ENCODE data around the gene ADTRP. TPM values are rescaled to one million over a fixed set of nuclear protein-coding genes. Genes with fewer than 3 reads are reported as not detected.

Gene ADTRP
- total and polyA plus RNA-seq, 2 of the 13 experiments (the other 11 are each of a cell fraction or from before 2014, with no cell fraction given): not detected

DNA sequence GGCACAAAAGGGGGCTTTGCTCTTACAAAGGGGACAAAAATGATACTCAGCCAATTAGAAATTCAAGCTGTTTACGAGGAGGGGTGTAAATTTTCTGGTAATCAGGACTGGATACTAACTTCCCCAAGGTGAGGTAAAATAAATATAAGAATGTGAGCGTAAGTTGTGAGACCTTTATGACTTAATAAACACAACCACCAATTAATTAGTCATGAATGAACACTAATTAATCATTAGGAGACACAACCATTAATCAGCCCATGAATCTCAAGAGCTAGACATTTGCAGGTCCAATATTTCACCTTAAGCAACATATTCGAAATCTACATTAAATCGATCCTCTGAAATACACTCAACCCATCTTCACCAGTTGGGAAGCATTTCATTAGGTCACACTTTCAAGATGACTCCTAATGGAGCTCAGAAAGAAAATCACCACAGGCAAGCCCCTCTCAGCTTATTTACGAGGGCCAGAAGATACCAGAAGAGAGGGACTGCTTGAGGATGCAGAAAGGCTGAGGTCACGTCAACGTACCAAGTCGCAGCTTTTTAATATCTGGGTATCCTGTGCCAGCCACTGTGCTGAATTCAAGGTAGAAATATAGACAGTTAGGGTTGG, 2.7 kb downstream of the ADTRP start:
- Histone ChIP-seq H3K27ac (ENCODE audit: extremely low read length, insufficient read depth, low read length) (no peak overlapping the region), H3K9me3 (ENCODE audit: low read length) (no peaks in the 10 kb centered on the region), H3K36me3 (replicated peaks in 1 of 2; ENCODE audit: control insufficient read depth in 1 of 2, insufficient read depth in 2 of 2, low read length in 2 of 2) (no peaks in the 10 kb centered on the region), H4K20me1 (ENCODE audit: insufficient read depth, low read length) (no peaks in the 10 kb centered on the region), H3K9ac (ENCODE audit: insufficient read depth, low read depth, low read length) (no peak overlapping the region), H3K4me3 (replicated peaks in 1 of 3; ENCODE audit: insufficient read depth in 1 of 3, low read depth in 2 of 3, low read length in 3 of 3) (no peak overlapping the region), H2AFZ (ENCODE audit: low read length) (no peak overlapping the region), H3K79me2 (ENCODE audit: insufficient read depth, low read length) (no peaks in the 10 kb centered on the region), H3K4me1 (ENCODE audit: insufficient read depth, low read length) (no peaks in the 10 kb centered on the region), H3K4me2 (ENCODE audit: low read depth, low read length) (no peak overlapping the region), H3K27me3 (ENCODE audit: control insufficient read depth in 1 of 2, insufficient read depth in 2 of 2, low read length in 2 of 2) (peaks cover 1 to 33% of the 10 kb centered on the region in 2 experiments; a peak in 4 of 5 replicates)
- CTCF ChIA-PET (ENCODE audit: low intra/inter-chr PET ratio, low total read pairs): no interaction called here
- WGBS (ENCODE audit: low lambda C conversion rate): 39% methylated on average over 8 of the region's 8 CpGs
- POLR2A ChIA-PET: no interaction called here
- ATAC-seq (no peak), FAIRE-seq (no peak), DNase-seq (ENCODE audit: low spot score) (no peak)
- intact Hi-C loops (cut with micrococcal nuclease; ENCODE audit: unreplicated experiment): no loop called here
- TF ChIP-seq TFE3 (CRISPR knock-in tag; IDR thresholded peaks at IDR 0.05) (no peak), ZNF530 (CRISPR knock-in tag; IDR thresholded peaks at IDR 0.05; ENCODE audit: low read depth) (no peak), RXRB (CRISPR knock-in tag; IDR thresholded peaks at IDR 0.05; ENCODE audit: borderline replicate concordance) (no peak), ZNF646 (CRISPR knock-in tag; IDR thresholded peaks at IDR 0.05) (no peak), ZNF709 (CRISPR knock-in tag; IDR thresholded peaks at IDR 0.05) (no peak), ZNF577 (CRISPR knock-in tag; IDR thresholded peaks at IDR 0.05; ENCODE audit: borderline replicate concordance, low read depth) (no peak), PAX8 (CRISPR knock-in tag; IDR thresholded peaks at IDR 0.05; ENCODE audit: borderline replicate concordance) (no peak), JUNB (CRISPR knock-in tag; IDR thresholded peaks at IDR 0.05; ENCODE audit: borderline replicate concordance) (no peak)
- TF ChIP-seq, protein P1, sequence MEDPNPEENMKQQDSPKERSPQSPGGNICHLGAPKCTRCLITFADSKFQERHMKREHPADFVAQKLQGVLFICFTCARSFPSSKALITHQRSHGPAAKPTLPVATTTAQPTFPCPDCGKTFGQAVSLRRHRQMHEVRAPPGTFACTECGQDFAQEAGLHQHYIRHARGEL (CRISPR knock-in tag; IDR thresholded peaks at IDR 0.05): no peak
- in situ Hi-C loops (cut with HindIII; ENCODE audit: extremely low pct_ligation_motif_present, low pct_unique_long_range_greater_than_20kb): no loop called here
- no TSS peak for BruUV-seq (replicated peaks)

Measured in HepG2 (cell line).